Nephron (organoid): ENCODE measurements around the gene MAGI2.

Experiments used
- H3K27ac Mint-ChIP-seq, 3 experiments: 2 replicates each; pipeline ENCODE4 v1.8.0; 2020; ENCODE audit warnings: mixed read lengths in 3 of 3, mild to moderate bottlenecking in 2 of 3, moderate library complexity in 1 of 3
- H3K27me3 Mint-ChIP-seq: 2 replicates; pipeline ENCODE4 v1.8.0; 2021; ENCODE audit warnings: low read depth, mild to moderate bottlenecking, moderate library complexity, mixed read lengths
- H3K36me3 Mint-ChIP-seq: 2 replicates; pipeline ENCODE4 v1.8.0; 2020; ENCODE audit warnings: low read depth, mixed read lengths
- H3K4me1 Mint-ChIP-seq: 2 replicates; pipeline ENCODE4 v1.8.0; 2020; ENCODE audit warnings: mixed read lengths
- H3K4me3 Mint-ChIP-seq, 3 experiments: 2 replicates each; pipeline ENCODE4 v1.8.0; 2020; ENCODE audit warnings: mild to moderate bottlenecking in 3 of 3, mixed read lengths in 3 of 3, moderate library complexity in 2 of 3
- H3K9me3 Mint-ChIP-seq: 2 replicates; pipeline ENCODE4 v1.8.0; 2020; ENCODE audit warnings: mixed read lengths
- CTCF ChIP-seq, 3 experiments: fragments of 200-600 bp; sonication (generic); IDR thresholded peaks; one replicate each; pipeline ENCODE4 v1.5.0; 2021; ENCODE audit warnings: antibody characterized with exemption in 3 of 3; ENCODE audit not compliant: unreplicated experiment in 3 of 3

The MAGI2 gene

GRCh38 chr7:79165225-79165624, 288.2 kb downstream of the MAGI2 start:
- TF ChIP-seq CTCF (IDR thresholded peaks at IDR 0.05; ENCODE audit: unreplicated experiment in 3 of 3) = no peak
- Mint-ChIP-seq H3K4me1 (no peaks in the 10 kb centered on the region), H3K36me3 (peaks cover 4% of the 10 kb centered on the region), H3K9me3 (peaks cover 3% of the 10 kb centered on the region), H3K4me3 (no peak overlapping the region), H3K27me3 (no peaks in the 10 kb centered on the region), H3K27ac (no peak overlapping the region)

GRCh38 chr7:79159040-79159664, 294.3 kb downstream of the MAGI2 start:
- H3K36me3 Mint-ChIP-seq = peaks cover 17% of the 10 kb centered on the region

GRCh38 chr7:79157281-79157680, 296.2 kb downstream of the MAGI2 start:
- no peak overlapping the region for H3K27ac Mint-ChIP-seq
- H3K4me1 Mint-ChIP-seq = no peaks in the 10 kb centered on the region
- H3K27me3 Mint-ChIP-seq = no peaks in the 10 kb centered on the region
- H3K36me3 Mint-ChIP-seq = peaks cover 17% of the 10 kb centered on the region
- no peak overlapping the region for H3K4me3 Mint-ChIP-seq
- no peak for TF ChIP-seq CTCF (IDR thresholded peaks at IDR 0.05; ENCODE audit: unreplicated experiment in 3 of 3)
- peaks cover 17% of the 10 kb centered on the region for H3K9me3 Mint-ChIP-seq

More at GRCh38 chr7:79159040-79159664, 294.3 kb downstream of the MAGI2 start:
- no peaks in the 10 kb centered on the region for H3K4me1 Mint-ChIP-seq
- H3K9me3 Mint-ChIP-seq = peaks cover 17% of the 10 kb centered on the region
- H3K27me3 Mint-ChIP-seq = no peaks in the 10 kb centered on the region
- H3K27ac Mint-ChIP-seq = no peak overlapping the region
- TF ChIP-seq CTCF (IDR thresholded peaks at IDR 0.05; ENCODE audit: unreplicated experiment in 3 of 3) = no peak
- no peak overlapping the region for H3K4me3 Mint-ChIP-seq

- no peak overlapping the region for H3K27ac Mint-ChIP-seq
- H3K4me3 Mint-ChIP-seq = no peak overlapping the region
- H3K9me3 Mint-ChIP-seq = no peaks in the 10 kb centered on the region
- no peaks in the 10 kb centered on the region for H3K36me3 Mint-ChIP-seq
- no peaks in the 10 kb centered on the region for H3K4me1 Mint-ChIP-seq
- no peak for TF ChIP-seq CTCF (IDR thresholded peaks at IDR 0.05; ENCODE audit: unreplicated experiment in 3 of 3)
- H3K27me3 Mint-ChIP-seq = no peaks in the 10 kb centered on the region
Observed at GRCh38 chr7:79149831-79150230, 303.6 kb downstream of the MAGI2 start.

GRCh38 chr7:79142706-79143105, 310.8 kb downstream of the MAGI2 start:
- no peak for TF ChIP-seq CTCF (IDR thresholded peaks at IDR 0.05; ENCODE audit: unreplicated experiment in 3 of 3)
- Mint-ChIP-seq H3K4me1 (no peaks in the 10 kb centered on the region), H3K27ac (no peak overlapping the region), H3K27me3 (no peaks in the 10 kb centered on the region), H3K9me3 (no peaks in the 10 kb centered on the region), H3K4me3 (no peak overlapping the region), H3K36me3 (no peaks in the 10 kb centered on the region)

GRCh38 chr7:79141252-79141651, 312.2 kb downstream of the MAGI2 start:
- Mint-ChIP-seq H3K4me3 (no peak overlapping the region), H3K36me3 (no peaks in the 10 kb centered on the region), H3K4me1 (no peaks in the 10 kb centered on the region), H3K9me3 (no peaks in the 10 kb centered on the region), H3K27ac (no peak overlapping the region), H3K27me3 (no peaks in the 10 kb centered on the region)
- TF ChIP-seq CTCF (IDR thresholded peaks at IDR 0.05; ENCODE audit: unreplicated experiment in 3 of 3) = no peak
